Measurements from ENCODE around the gene ERVH48-1. TPM values are rescaled to one million over a fixed set of nuclear protein-coding genes. Genes with fewer than 3 reads are reported as not detected.
"Not testable (repeated sequence)": the region's sequence is repeated elsewhere in the genome, so short reads cannot be mapped to it uniquely, and the experiment has no call there.

ERVH48-1 gene
- total and polyA plus RNA-seq, 3 experiments from 2014 or later: not detected

DNA sequence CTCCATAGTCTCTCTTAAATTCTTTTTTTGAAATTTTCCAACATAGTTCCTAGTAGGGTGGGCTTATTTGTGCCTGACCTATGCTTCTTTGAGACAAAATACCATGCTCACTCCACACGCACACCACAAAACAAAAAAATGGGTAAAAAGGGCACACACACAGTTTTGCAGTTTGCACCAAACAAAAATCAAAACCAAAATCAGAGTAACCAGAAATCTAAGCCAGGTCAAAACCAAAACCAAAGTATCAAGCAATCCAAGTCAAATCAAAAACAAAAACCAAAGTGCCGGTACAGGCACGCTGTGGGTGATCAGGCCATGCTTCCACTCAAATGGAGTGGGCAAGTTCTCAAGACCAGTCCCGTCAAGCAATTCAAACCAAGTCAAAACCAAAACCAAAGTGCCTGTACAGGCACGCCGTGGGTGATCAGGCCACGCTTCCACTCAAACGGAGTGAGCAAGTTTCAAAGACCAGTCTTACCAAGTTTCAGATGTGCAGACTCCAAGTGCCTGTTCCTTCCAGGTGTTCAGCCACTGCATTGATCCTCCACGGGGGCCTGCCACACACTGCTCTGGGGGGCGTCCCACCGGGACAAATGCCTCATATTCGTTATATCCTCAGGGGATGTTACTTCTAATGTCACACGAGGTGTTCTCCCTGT is 23.8 kb upstream of the ERVH48-1 start:
- H3K27me3 ChIP-seq (ENCODE audit: insufficient read depth, low read length, poor library complexity, severe bottlenecking); H3K36me3 Mint-ChIP-seq; H3K27ac ChIP-seq (ENCODE audit: low read depth, low read length); H3K4me3 ChIP-seq (ENCODE audit: low read length); H3K4me1 ChIP-seq (ENCODE audit: insufficient read depth, low read length); H3K9me3 Mint-ChIP-seq; POLR2A ChIA-PET; H3K27me3 Mint-ChIP-seq; H3K4me1 Mint-ChIP-seq; CTCF ChIA-PET; H3K9me3 ChIP-seq (ENCODE audit: low read length); DNase-seq; H3K36me3 ChIP-seq (ENCODE audit: insufficient read depth, low read length): not testable (repeated sequence)
- Mint-ChIP-seq H3K4me3 (peak overlapping the region in 2 of 7 donors; percentile 71 to 84), H3K27ac (peak overlapping the region in 2 of 8 donors; percentile 79 to 93)

DNA sequence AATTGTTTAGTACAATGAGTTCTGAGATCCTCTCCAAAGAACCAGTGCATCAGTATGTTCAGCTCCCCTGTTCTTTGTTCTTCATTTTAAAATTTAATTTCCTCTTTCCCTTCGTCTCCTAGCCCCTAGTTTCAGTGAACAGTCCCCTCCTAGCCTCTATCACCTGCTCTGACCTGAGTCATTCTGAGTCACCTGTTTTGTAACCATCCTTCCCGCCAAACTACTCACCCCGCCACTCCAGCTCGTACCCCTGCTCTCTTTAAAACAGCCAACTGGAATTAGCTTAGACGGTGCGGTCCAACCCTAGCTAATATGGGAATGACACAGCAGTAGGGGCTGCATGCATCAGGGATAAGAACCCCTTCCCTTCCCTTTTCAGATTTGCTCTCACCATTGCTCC is 16.8 kb upstream of the ERVH48-1 start:
- H3K27ac ChIP-seq (ENCODE audit: low read depth, low read length): no peak overlapping the region
- Mint-ChIP-seq H3K27ac (no peak overlapping the region), H3K27me3 (no peaks in the 10 kb centered on the region), H3K4me1 (no peaks in the 10 kb centered on the region), H3K4me3 (no peak overlapping the region), H3K36me3 (peaks cover 0 to 2% (median 0%) of the 10 kb centered on the region in 3 donors), H3K9me3 (no peaks in the 10 kb centered on the region)
- ChIA-PET CTCF (no interaction called here), POLR2A (no interaction called here)
- DNase-seq: no peak
- no peak overlapping the region for H3K4me3 ChIP-seq (ENCODE audit: low read length)
- H3K9me3 ChIP-seq (ENCODE audit: low read length): no peaks in the 10 kb centered on the region
- H3K27me3 ChIP-seq (ENCODE audit: insufficient read depth, low read length, poor library complexity, severe bottlenecking): no peaks in the 10 kb centered on the region
- H3K4me1 ChIP-seq (ENCODE audit: insufficient read depth, low read length): no peaks in the 10 kb centered on the region
- no peaks in the 10 kb centered on the region for H3K36me3 ChIP-seq (ENCODE audit: insufficient read depth, low read length)

DNA sequence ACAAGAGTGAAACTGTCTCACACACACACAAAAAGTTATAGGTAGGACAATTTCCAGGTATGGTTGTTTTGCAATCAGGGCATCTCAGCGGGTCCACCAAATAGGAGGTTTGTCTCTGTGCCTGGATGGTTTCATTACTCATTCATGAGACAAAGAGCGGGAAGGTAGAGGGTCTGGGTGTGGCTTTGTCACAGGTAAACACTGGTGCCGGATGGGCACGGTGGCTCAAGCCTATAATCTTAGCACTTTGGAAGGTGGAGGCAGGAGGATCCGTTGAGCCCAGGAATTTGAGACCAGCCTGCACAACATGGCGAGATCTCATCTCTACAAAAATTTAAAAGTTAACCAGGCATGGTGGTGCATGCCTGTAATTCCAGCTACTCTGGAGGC is 16.3 kb upstream of the ERVH48-1 start:
- no peak for DNase-seq
- H3K27me3 ChIP-seq (ENCODE audit: insufficient read depth, low read length, poor library complexity, severe bottlenecking): no peaks in the 10 kb centered on the region
- H3K27ac Mint-ChIP-seq: no peak overlapping the region
- H3K4me1 Mint-ChIP-seq: no peaks in the 10 kb centered on the region
- POLR2A ChIA-PET: no interaction called here
- no peaks in the 10 kb centered on the region for H3K9me3 Mint-ChIP-seq
- peaks cover 0 to 2% (median 0%) of the 10 kb centered on the region in 3 donors for H3K36me3 Mint-ChIP-seq
- H3K27me3 Mint-ChIP-seq: no peaks in the 10 kb centered on the region
- no peak overlapping the region for H3K4me3 Mint-ChIP-seq
- no peak overlapping the region for H3K4me3 ChIP-seq (ENCODE audit: low read length)
- H3K4me1 ChIP-seq (ENCODE audit: insufficient read depth, low read length): no peaks in the 10 kb centered on the region
- no peak overlapping the region for H3K27ac ChIP-seq (ENCODE audit: low read depth, low read length)
- CTCF ChIA-PET: no interaction called here
- H3K9me3 ChIP-seq (ENCODE audit: low read length): no peaks in the 10 kb centered on the region
- no peaks in the 10 kb centered on the region for H3K36me3 ChIP-seq (ENCODE audit: insufficient read depth, low read length)

DNA sequence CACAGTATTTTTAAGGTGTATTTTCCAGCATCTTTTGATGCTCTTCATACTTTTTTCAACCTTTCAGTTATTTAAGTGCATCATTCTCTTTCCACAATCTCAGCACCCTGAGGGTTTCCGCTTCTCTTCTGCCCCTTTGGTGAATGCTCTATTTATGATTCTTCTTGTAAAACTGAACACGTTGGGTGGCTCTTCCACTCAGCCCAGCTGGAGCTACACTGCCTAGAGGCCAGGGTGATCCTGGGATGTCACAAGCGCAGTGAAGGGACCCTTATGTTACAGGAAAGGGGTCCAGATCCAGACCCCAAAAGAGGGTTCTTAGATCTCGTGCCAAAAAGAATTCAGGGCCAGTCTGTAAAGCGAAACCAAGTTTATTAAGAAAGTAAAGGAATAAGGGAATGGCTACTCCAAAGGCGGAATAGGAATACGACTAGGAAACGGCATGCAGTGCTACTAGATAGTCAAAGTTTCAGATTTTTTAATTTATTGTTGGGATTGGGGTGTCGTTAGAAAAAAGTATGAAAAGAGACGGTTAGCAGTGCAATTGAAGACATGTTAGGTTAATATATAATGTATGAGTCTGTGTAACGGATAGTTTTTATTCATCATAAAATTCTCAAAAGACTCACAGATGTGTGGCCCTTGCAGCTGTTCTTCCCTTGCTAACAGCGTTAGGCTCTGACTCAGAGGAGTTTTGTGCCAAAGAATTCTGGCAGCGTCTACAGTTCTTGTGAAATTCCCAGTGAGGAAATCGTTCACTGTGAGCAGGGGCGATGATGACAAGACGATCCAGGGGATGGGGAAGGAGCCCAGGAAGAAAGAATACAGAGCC is 14.4 kb upstream of the ERVH48-1 start:
- H3K4me1 ChIP-seq (ENCODE audit: insufficient read depth, low read length): no peaks in the 10 kb centered on the region
- H3K36me3 Mint-ChIP-seq: peaks cover 0 to 2% (median 0%) of the 10 kb centered on the region in 3 donors
- H3K36me3 ChIP-seq (ENCODE audit: insufficient read depth, low read length): no peaks in the 10 kb centered on the region
- H3K27me3 Mint-ChIP-seq: no peaks in the 10 kb centered on the region
- no peaks in the 10 kb centered on the region for H3K9me3 Mint-ChIP-seq
- ChIA-PET POLR2A (no interaction called here), CTCF (no interaction called here)
- H3K4me1 Mint-ChIP-seq: no peaks in the 10 kb centered on the region
- no peaks in the 10 kb centered on the region for H3K27me3 ChIP-seq (ENCODE audit: insufficient read depth, low read length, poor library complexity, severe bottlenecking)
- H3K4me3 ChIP-seq (ENCODE audit: low read length): no peak overlapping the region
- H3K4me3 Mint-ChIP-seq: no peak overlapping the region
- no peak for DNase-seq
- no peaks in the 10 kb centered on the region for H3K9me3 ChIP-seq (ENCODE audit: low read length)
- peak overlapping the region in 1 of 8 donors; percentile 20 for H3K27ac Mint-ChIP-seq
- no peak overlapping the region for H3K27ac ChIP-seq (ENCODE audit: low read depth, low read length)

DNA sequence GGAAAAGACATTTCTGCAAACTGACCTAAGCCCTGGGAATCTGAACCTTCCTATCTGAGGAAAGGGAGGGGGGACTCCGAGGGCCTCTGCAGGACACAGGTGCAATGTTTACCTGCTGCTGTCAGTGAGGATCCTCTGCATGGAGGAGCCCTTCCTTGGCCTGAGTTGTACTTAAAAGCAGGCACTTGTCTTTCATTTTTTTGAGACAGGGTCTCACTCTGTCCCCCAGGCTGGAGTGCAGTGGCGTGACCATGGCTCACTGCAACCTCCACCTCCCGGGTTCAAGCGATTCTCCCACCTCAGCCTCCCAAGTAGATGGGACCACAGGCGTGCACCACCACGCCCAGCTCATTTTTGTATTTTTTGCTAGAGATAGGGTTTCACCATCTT is 13.2 kb upstream of the ERVH48-1 start:
- H3K9me3 Mint-ChIP-seq; H3K4me1 Mint-ChIP-seq; H3K36me3 Mint-ChIP-seq; H3K4me3 ChIP-seq (ENCODE audit: low read length); H3K36me3 ChIP-seq (ENCODE audit: insufficient read depth, low read length); H3K4me1 ChIP-seq (ENCODE audit: insufficient read depth, low read length); DNase-seq; H3K27me3 Mint-ChIP-seq; H3K27ac ChIP-seq (ENCODE audit: low read depth, low read length); CTCF ChIA-PET; H3K27me3 ChIP-seq (ENCODE audit: insufficient read depth, low read length, poor library complexity, severe bottlenecking); H3K4me3 Mint-ChIP-seq; H3K9me3 ChIP-seq (ENCODE audit: low read length): not testable (repeated sequence)
- POLR2A ChIA-PET: interaction anchor here (0.6 kb wide), 1 partner anchor 1773 kb away, joined by 3 read pairs; the partner anchor contains the start of gene TSPEAR
- H3K27ac Mint-ChIP-seq: peak overlapping the region in 1 of 8 donors; percentile 54

DNA sequence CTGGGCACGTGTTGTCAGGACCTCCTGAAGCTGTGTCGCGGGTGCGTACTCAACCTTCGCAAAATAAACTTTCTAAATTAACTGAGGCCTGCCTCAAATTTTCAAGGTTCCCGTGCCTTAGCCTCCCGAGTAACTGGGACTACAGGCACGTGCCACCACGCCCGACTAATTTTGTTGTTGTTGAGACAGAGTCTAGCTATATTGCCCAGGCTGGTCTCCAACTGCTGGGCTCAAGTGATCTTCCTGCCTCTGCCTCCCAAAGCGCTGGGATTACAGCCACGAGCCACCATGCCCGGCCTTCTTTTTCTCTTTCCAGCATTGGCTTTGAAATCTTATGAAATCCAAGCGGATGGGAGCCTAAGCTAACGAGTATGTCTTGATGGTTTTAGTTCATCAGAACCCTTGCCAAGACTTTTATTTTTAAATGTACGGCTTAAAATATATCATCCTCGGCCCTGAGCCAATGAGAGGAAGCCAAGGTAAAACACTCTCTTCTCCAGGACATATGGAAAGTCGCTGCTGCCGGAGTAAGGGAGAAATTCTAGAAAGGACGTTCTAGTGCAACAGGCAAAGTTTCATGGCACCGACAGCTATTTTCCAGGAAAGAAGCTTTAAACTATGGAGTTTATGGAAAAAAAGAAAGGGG is 12.7 kb upstream of the ERVH48-1 start:
- peaks cover 0 to 2% (median 0%) of the 10 kb centered on the region in 3 donors for H3K36me3 Mint-ChIP-seq
- H3K9me3 Mint-ChIP-seq: no peaks in the 10 kb centered on the region
- H3K27ac ChIP-seq (ENCODE audit: low read depth, low read length): no peak overlapping the region
- H3K4me3 ChIP-seq (ENCODE audit: low read length): no peak overlapping the region
- no peaks in the 10 kb centered on the region for H3K4me1 ChIP-seq (ENCODE audit: insufficient read depth, low read length)
- H3K4me3 Mint-ChIP-seq: no peak overlapping the region
- no peaks in the 10 kb centered on the region for H3K36me3 ChIP-seq (ENCODE audit: insufficient read depth, low read length)
- no peaks in the 10 kb centered on the region for H3K27me3 ChIP-seq (ENCODE audit: insufficient read depth, low read length, poor library complexity, severe bottlenecking)
- H3K9me3 ChIP-seq (ENCODE audit: low read length): no peaks in the 10 kb centered on the region
- H3K27me3 Mint-ChIP-seq: no peaks in the 10 kb centered on the region
- H3K4me1 Mint-ChIP-seq: no peaks in the 10 kb centered on the region
- no peak overlapping the region for H3K27ac Mint-ChIP-seq
- DNase-seq: no peak
- ChIA-PET CTCF (no interaction called here), POLR2A (no interaction called here)

DNA sequence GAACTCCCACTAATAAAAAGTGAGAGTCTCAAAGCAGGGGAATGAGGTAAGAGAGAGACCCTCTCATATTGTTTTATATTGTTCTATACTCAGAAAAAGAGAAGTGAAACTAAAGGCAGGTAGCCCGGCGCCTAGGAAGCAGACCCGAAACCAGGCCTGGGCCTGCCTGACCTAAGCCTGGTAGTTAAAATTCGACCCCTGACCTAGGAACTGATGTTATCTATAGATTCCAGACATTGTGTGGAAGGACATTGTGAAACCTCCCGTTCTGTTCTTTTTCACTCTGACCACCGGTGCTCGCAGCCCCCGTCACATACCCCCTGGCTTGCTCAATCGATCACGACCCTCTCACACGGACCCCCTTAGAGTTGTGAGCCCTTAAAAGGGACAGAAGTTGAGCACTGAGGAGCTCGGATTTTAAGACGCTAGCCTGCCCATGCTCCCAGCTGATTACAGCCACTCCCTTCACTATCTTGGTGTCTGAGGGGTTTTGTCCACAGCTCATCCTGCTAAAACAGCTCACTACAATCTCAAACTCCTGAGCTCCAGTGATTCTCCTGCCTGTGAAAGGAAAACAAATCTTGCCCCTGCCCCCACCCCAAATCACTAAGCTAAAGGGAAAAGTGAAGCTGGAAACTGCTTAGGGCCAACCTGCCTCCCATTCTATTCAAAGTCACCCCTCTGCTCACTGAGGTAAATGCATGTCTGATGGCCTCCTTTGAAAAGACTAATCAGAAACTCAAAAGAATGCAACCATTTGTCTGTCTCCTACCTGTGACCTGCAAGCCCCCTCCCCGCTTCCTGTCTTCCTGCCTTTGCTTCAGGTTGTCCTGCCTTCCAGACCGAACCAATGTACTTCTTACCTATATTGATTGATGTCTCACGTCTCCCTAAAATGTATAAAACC is 11.9 kb upstream of the ERVH48-1 start:
- H3K36me3 ChIP-seq (ENCODE audit: insufficient read depth, low read length); POLR2A ChIA-PET; H3K4me3 Mint-ChIP-seq; H3K4me1 Mint-ChIP-seq; H3K9me3 Mint-ChIP-seq; H3K9me3 ChIP-seq (ENCODE audit: low read length); H3K27me3 ChIP-seq (ENCODE audit: insufficient read depth, low read length, poor library complexity, severe bottlenecking); H3K36me3 Mint-ChIP-seq; CTCF ChIA-PET; H3K27me3 Mint-ChIP-seq; DNase-seq; H3K27ac Mint-ChIP-seq; H3K4me3 ChIP-seq (ENCODE audit: low read length); H3K27ac ChIP-seq (ENCODE audit: low read depth, low read length); H3K4me1 ChIP-seq (ENCODE audit: insufficient read depth, low read length): not testable (repeated sequence)

DNA sequence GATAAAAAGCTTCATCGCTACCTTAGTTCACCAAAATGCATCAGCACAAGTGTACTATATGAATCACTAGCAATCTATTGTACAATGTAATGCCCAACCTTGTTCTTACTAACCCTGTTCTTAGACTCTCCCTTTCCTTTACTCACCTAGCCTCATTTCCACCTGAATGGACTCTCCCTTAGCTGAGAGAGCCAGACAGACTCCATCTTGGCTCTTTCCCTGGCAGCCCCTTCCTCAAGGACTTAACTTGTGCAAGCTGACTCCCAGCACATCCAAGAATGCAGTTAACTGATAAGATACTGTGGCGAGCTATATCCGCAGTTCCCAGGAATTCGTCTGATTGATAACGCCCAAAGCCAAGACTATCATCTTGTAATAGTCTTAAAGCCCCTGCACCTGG is 10.9 kb upstream of the ERVH48-1 start:
- H3K4me1 Mint-ChIP-seq; H3K4me3 ChIP-seq (ENCODE audit: low read length); H3K36me3 ChIP-seq (ENCODE audit: insufficient read depth, low read length); DNase-seq; H3K4me1 ChIP-seq (ENCODE audit: insufficient read depth, low read length); H3K4me3 Mint-ChIP-seq; H3K27me3 Mint-ChIP-seq; H3K9me3 Mint-ChIP-seq; H3K36me3 Mint-ChIP-seq; CTCF ChIA-PET; H3K27ac Mint-ChIP-seq; H3K27me3 ChIP-seq (ENCODE audit: insufficient read depth, low read length, poor library complexity, severe bottlenecking); H3K9me3 ChIP-seq (ENCODE audit: low read length); POLR2A ChIA-PET; H3K27ac ChIP-seq (ENCODE audit: low read depth, low read length): not testable (repeated sequence)
